SK-N-SH treated with all-trans-retinoic acid at 6 μM for 48 hours (cell line): ENCODE measurements around the gene ATP8A1.

Experiments used
- ATAC-seq: fragments of 200-7000 bp; cut with Tn5 transposase; 3 replicates; pipeline ENCODE4 v1.9.1; 2020; ENCODE audit warnings: mild to moderate bottlenecking, moderate library complexity
- ARNTL ChIP-seq: fragments of 450-650 bp; formaldehyde crosslinking; IDR thresholded peaks from 2 replicates; pipeline ENCODE4 v1.5.0; 2020; ENCODE audit warnings: low read depth, mild to moderate bottlenecking, moderate library complexity, borderline replicate concordance
- BACH2 ChIP-seq: fragments of 250-450 bp; sonication (Bioruptor Pico); IDR thresholded peaks from 2 replicates; pipeline ENCODE4 v1.9.0; 2021; ENCODE audit warnings: mild to moderate bottlenecking, borderline replicate concordance
- CREB5 ChIP-seq: fragments of 250-450 bp; sonication (Bioruptor Pico); IDR thresholded peaks from 2 replicates; pipeline ENCODE4 v1.5.1; 2020; ENCODE audit warnings: low read depth, mild to moderate bottlenecking, moderate library complexity
- CSDC2 ChIP-seq: fragments of 250-450 bp; sonication (Bioruptor Pico); IDR thresholded peaks from 2 replicates; pipeline ENCODE4 v1.5.0; 2020; ENCODE audit warnings: mild to moderate bottlenecking, moderate library complexity
- CSRNP3 ChIP-seq: fragments of 250-450 bp; sonication (Bioruptor Pico); IDR thresholded peaks from 2 replicates; pipeline ENCODE4 v1.5.1; 2021; ENCODE audit warnings: mild to moderate bottlenecking, moderate library complexity
- ESRRG ChIP-seq: fragments of 250-450 bp; sonication (Bioruptor Pico); IDR thresholded peaks from 2 replicates; pipeline ENCODE4 v1.6.1; 2021; ENCODE audit warnings: mild to moderate bottlenecking
- GLIS3 ChIP-seq: fragments of 250-450 bp; sonication (Bioruptor Pico); IDR thresholded peaks from 2 replicates; pipeline ENCODE4 v1.5.0; 2020; ENCODE audit warnings: mild to moderate bottlenecking, moderate library complexity
- ISL1 ChIP-seq: fragments of 250-450 bp; sonication (Bioruptor Pico); IDR thresholded peaks from 2 replicates; pipeline ENCODE4 v2.1.2; 2022; ENCODE audit warnings: mild to moderate bottlenecking, moderate library complexity
- OSR1 ChIP-seq: fragments of 250-450 bp; sonication (Bioruptor Pico); IDR thresholded peaks from 2 replicates; pipeline ENCODE4 v1.8.0; 2022; ENCODE audit warnings: moderate library complexity, mild to moderate bottlenecking, inconsistent platforms
- PATZ1 ChIP-seq: fragments of 250-450 bp; sonication (Bioruptor Pico); IDR thresholded peaks from 2 replicates; pipeline ENCODE4 v1.8.0; 2020; ENCODE audit warnings: mild to moderate bottlenecking, moderate library complexity, borderline replicate concordance
- POU6F1 ChIP-seq: fragments of 250-450 bp; sonication (Bioruptor Pico); IDR thresholded peaks from 2 replicates; pipeline ENCODE4 v1.8.0; 2021; ENCODE audit warnings: low read depth, mild to moderate bottlenecking, moderate library complexity, borderline replicate concordance
- PPARA ChIP-seq: fragments of 250-450 bp; sonication (Bioruptor Pico); IDR thresholded peaks from 2 replicates; pipeline ENCODE4 v1.5.0; 2020; ENCODE audit warnings: mild to moderate bottlenecking, borderline replicate concordance
- RARB ChIP-seq: fragments of 250-450 bp; sonication (Bioruptor Pico); IDR thresholded peaks from 2 replicates; pipeline ENCODE4 v1.8.0; 2021; ENCODE audit warnings: mild to moderate bottlenecking, moderate library complexity
- SNAI2 ChIP-seq: fragments of 250-450 bp; sonication (Bioruptor Pico); IDR thresholded peaks from 2 replicates; pipeline ENCODE4 v1.5.0; 2020; ENCODE audit warnings: mild to moderate bottlenecking, moderate library complexity
- TOX ChIP-seq: fragments of 250-450 bp; sonication (Bioruptor Pico); IDR thresholded peaks from 2 replicates; pipeline ENCODE4 v1.8.0; 2021; ENCODE audit warnings: mild to moderate bottlenecking, moderate library complexity, borderline replicate concordance
- TSHZ2 ChIP-seq: fragments of 250-450 bp; sonication (Bioruptor Pico); IDR thresholded peaks from 2 replicates; pipeline ENCODE4 v1.5.0; 2020; ENCODE audit warnings: mild to moderate bottlenecking, moderate library complexity
- ZC3H10 ChIP-seq: fragments of 250-450 bp; sonication (Bioruptor Pico); IDR thresholded peaks from 2 replicates; pipeline ENCODE4 v1.5.1; 2021; ENCODE audit warnings: mild to moderate bottlenecking, moderate library complexity
- ZFP3 ChIP-seq: fragments of 250-450 bp; sonication (Bioruptor Pico); IDR thresholded peaks from 2 replicates; pipeline ENCODE4 v1.5.0; 2020; ENCODE audit warnings: mild to moderate bottlenecking, moderate library complexity
- ZFP30 ChIP-seq: fragments of 450-650 bp; formaldehyde crosslinking; IDR thresholded peaks from 2 replicates; pipeline ENCODE4 v1.5.0; 2022; ENCODE audit warnings: mild to moderate bottlenecking, moderate library complexity
- ZNF565 ChIP-seq: fragments of 450-650 bp; formaldehyde crosslinking; conservative IDR thresholded peaks from 2 replicates; pipeline ENCODE4 v1.5.0; 2020; ENCODE audit warnings: low read depth, mild to moderate bottlenecking, moderate library complexity
- ZNF70 ChIP-seq: fragments of 450-650 bp; formaldehyde crosslinking; IDR thresholded peaks from 2 replicates; pipeline ENCODE4 v1.5.0; 2020; ENCODE audit warnings: mild to moderate bottlenecking, moderate library complexity
- ZNF8 ChIP-seq: fragments of 450-650 bp; formaldehyde crosslinking; IDR thresholded peaks from 2 replicates; pipeline ENCODE4 v1.5.0; 2020; ENCODE audit warnings: mild to moderate bottlenecking, moderate library complexity

The ATP8A1 gene

GRCh38 chr4:42489095-42489494, 167.8 kb downstream of the ATP8A1 start:
- TF ChIP-seq ZFP3 (CRISPR knock-in tag) (no peak), OSR1 (CRISPR knock-in tag) (no peak), ISL1 (CRISPR knock-in tag) (no peak), SNAI2 (CRISPR knock-in tag) (no peak), TOX (CRISPR knock-in tag) (no peak), RARB (CRISPR knock-in tag) (no peak), ZNF70 (CRISPR knock-in tag) (no peak), ARNTL (CRISPR knock-in tag) (no peak), CREB5 (no peak), ESRRG (CRISPR knock-in tag) (no peak), ZNF8 (CRISPR knock-in tag) (no peak), BACH2 (CRISPR knock-in tag) (no peak), PPARA (no peak), GLIS3 (CRISPR knock-in tag) (no peak)
- TF ChIP-seq, all 23 proteins: peak for 0
- no peak for ATAC-seq

GRCh38 chr4:42488554-42488953, 168.4 kb downstream of the ATP8A1 start:
- TF ChIP-seq CSDC2 (CRISPR knock-in tag) (no peak), TOX (CRISPR knock-in tag) (no peak), OSR1 (CRISPR knock-in tag) (no peak), PATZ1 (CRISPR knock-in tag) (no peak), ZFP30 (CRISPR knock-in tag) (no peak), ARNTL (CRISPR knock-in tag) (no peak), CSRNP3 (CRISPR knock-in tag) (no peak), CREB5 (no peak), PPARA (no peak), SNAI2 (CRISPR knock-in tag) (no peak), ESRRG (CRISPR knock-in tag) (no peak), RARB (CRISPR knock-in tag) (no peak), TSHZ2 (no peak), ZC3H10 (no peak), ZNF70 (CRISPR knock-in tag) (no peak), ZNF8 (CRISPR knock-in tag) (no peak), BACH2 (CRISPR knock-in tag) (no peak), POU6F1 (no peak), ISL1 (CRISPR knock-in tag) (no peak), ZNF565 (CRISPR knock-in tag) (no peak)
- ATAC-seq: no peak
